ENCODE results near the gene KCNIP3. TPM values are rescaled to one million over a fixed set of nuclear protein-coding genes. Genes with fewer than 3 reads are reported as not detected.
A peak's percentile ranks its signal among the peaks of the same experiment; 100 is the strongest.

Gene KCNIP3
- total RNA-seq, 3 donors from 2014 or later (not counting 1 experiment from before 2014, with no cell fraction given) = 0.52 to 1.4 TPM; not detected in 1

GRCh38 chr2:95273566-95274290 is 23.4 kb upstream of the KCNIP3 start:
- Mint-ChIP-seq H3K36me3 (no peaks in the 10 kb centered on the region), H3K27ac (no peak overlapping the region), H3K27me3 (ENCODE audit: low read depth in 2 of 2) (no peaks in the 10 kb centered on the region), H3K4me1 (no peaks in the 10 kb centered on the region), H3K4me3 (no peak overlapping the region), H3K9me3 (no peaks in the 10 kb centered on the region)
- H3K4me1 ChIP-seq (ENCODE audit: control insufficient read depth, insufficient read depth, low read length) = no peaks in the 10 kb centered on the region
- no peaks in the 10 kb centered on the region for H3K27me3 ChIP-seq (ENCODE audit: control insufficient read depth, insufficient read depth, low read length)
- no peaks in the 10 kb centered on the region for H3K9me3 ChIP-seq (ENCODE audit: control insufficient read depth, insufficient read depth, low read length)
- ATAC-seq (no peak), DNase-seq (peak in 1 of 2 donors; percentile 0)
- 87% methylated on average over 11 of the region's 11 CpGs for WGBS (ENCODE audit: insufficient coverage)
- intact Hi-C loops (cut with micrococcal nuclease) = no loop called here
- TF ChIP-seq CTCF (IDR thresholded peaks at IDR 0.05) = no peak
- H3K4me3 ChIP-seq (ENCODE audit: low read length) = no peak overlapping the region
- H3K36me3 ChIP-seq (ENCODE audit: control insufficient read depth, insufficient read depth, low read length) = no peaks in the 10 kb centered on the region
- H3K27ac ChIP-seq (ENCODE audit: low read length) = no peak overlapping the region

- intact Hi-C loops (cut with micrococcal nuclease) = no loop called here
- Mint-ChIP-seq H3K36me3 (no peaks in the 10 kb centered on the region), H3K4me1 (no peaks in the 10 kb centered on the region), H3K27me3 (ENCODE audit: low read depth in 2 of 2) (no peaks in the 10 kb centered on the region), H3K4me3 (no peak within 1 kb of the TSS), H3K27ac (no peak within 1 kb of the TSS), H3K9me3 (no peaks in the 10 kb centered on the region)
- ATAC-seq (no peak), DNase-seq (peak in 1 of 2 donors; percentile 9)
- H3K36me3 ChIP-seq (ENCODE audit: control insufficient read depth, insufficient read depth, low read length) = no peaks in the 10 kb centered on the region
- TF ChIP-seq CTCF (IDR thresholded peaks at IDR 0.05) = no peak
- 95% methylated on average over 15 of the region's 17 CpGs for WGBS (ENCODE audit: insufficient coverage)
- no peak within 1 kb of the TSS for H3K27ac ChIP-seq (ENCODE audit: low read length)
- H3K27me3 ChIP-seq (ENCODE audit: control insufficient read depth, insufficient read depth, low read length) = no peaks in the 10 kb centered on the region
- H3K9me3 ChIP-seq (ENCODE audit: control insufficient read depth, insufficient read depth, low read length) = no peaks in the 10 kb centered on the region
- H3K4me3 ChIP-seq (ENCODE audit: low read length) = no peak within 1 kb of the TSS
- H3K4me1 ChIP-seq (ENCODE audit: control insufficient read depth, insufficient read depth, low read length) = no peaks in the 10 kb centered on the region
Observed at GRCh38 chr2:95274291-95275150, 22.6 kb upstream of the KCNIP3 start, which contains the start of gene PROM2. Gene PROM2 (plus strand): TSS chr2:95274449. CDS start chr2:95274586, 137 bp downstream.

DNA sequence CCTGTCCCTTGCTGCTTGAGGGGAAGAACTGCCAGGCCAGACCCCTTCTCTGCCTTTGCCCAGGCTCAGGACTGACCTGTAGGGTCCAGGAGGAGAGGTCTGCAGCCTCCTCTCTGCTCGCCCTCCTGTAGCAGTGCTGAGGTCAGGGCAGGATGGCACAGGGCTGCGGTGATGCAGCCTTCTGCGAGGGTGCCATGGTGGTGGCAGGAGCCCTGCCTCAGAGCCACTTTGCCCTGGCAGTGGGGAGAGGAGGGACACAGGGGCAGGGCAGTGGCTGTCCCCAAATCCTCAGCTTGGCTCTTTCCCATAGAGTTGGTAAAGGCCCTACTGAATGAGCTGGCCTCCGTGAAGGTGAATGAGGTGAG is 22.0 kb upstream of the KCNIP3 start:
- 98% methylated on average over 4 of the region's 4 CpGs for WGBS (ENCODE audit: insufficient coverage)
- no peaks in the 10 kb centered on the region for H3K4me1 ChIP-seq (ENCODE audit: control insufficient read depth, insufficient read depth, low read length)
- ATAC-seq = no peak

More for the DNA sequence above, 22.0 kb upstream of the KCNIP3 start:
- H3K27ac Mint-ChIP-seq = no peak overlapping the region
- no peaks in the 10 kb centered on the region for H3K36me3 Mint-ChIP-seq
- no peak for TF ChIP-seq CTCF (IDR thresholded peaks at IDR 0.05)
- no peaks in the 10 kb centered on the region for H3K27me3 ChIP-seq (ENCODE audit: control insufficient read depth, insufficient read depth, low read length)
- DNase-seq = no peak
- intact Hi-C loops (cut with micrococcal nuclease) = no loop called here
- H3K4me3 ChIP-seq (ENCODE audit: low read length) = no peak overlapping the region
- no peak overlapping the region for H3K27ac ChIP-seq (ENCODE audit: low read length)
- H3K9me3 ChIP-seq (ENCODE audit: control insufficient read depth, insufficient read depth, low read length) = no peaks in the 10 kb centered on the region
- no peaks in the 10 kb centered on the region for H3K27me3 Mint-ChIP-seq (ENCODE audit: low read depth in 2 of 2)
- H3K4me1 Mint-ChIP-seq = no peaks in the 10 kb centered on the region
- H3K4me3 Mint-ChIP-seq = no peak overlapping the region
- H3K9me3 Mint-ChIP-seq = no peaks in the 10 kb centered on the region
- no peaks in the 10 kb centered on the region for H3K36me3 ChIP-seq (ENCODE audit: control insufficient read depth, insufficient read depth, low read length)

Measured in natural killer cell (primary cell).